IPS-15b (cell line): ENCODE measurements around the gene CCNYL1.
"Not testable (repeated sequence)": the region's sequence is repeated elsewhere in the genome, so short reads cannot be mapped to it uniquely, and the experiment has no call there.

ENCODE experiments used
- H3K27me3 ChIP-seq: one replicate; pipeline ENCODE4 v1.6.1; 2013; ENCODE audit warnings: low read length; ENCODE audit not compliant: control insufficient read depth, insufficient read depth
- H3K36me3 ChIP-seq: one replicate; pipeline ENCODE4 v1.6.1; 2013; ENCODE audit warnings: low read length; ENCODE audit not compliant: control insufficient read depth, insufficient read depth
- H3K4me1 ChIP-seq: one replicate; pipeline ENCODE4 v1.6.1; 2013; ENCODE audit warnings: mild to moderate bottlenecking, low read length; ENCODE audit not compliant: control insufficient read depth, insufficient read depth
- H3K4me3 ChIP-seq: one replicate; pipeline ENCODE4 v1.5.1; 2013; ENCODE audit warnings: low read depth, low read length
- H3K9ac ChIP-seq: one replicate; pipeline ENCODE4 v1.6.1; 2013; ENCODE audit warnings: low read depth, mild to moderate bottlenecking, low read length
- H3K9me3 ChIP-seq: one replicate; pipeline ENCODE4 v1.6.1; 2013; ENCODE audit warnings: mild to moderate bottlenecking, low read length; ENCODE audit not compliant: control insufficient read depth, insufficient read depth

CCNYL1 gene

DNA sequence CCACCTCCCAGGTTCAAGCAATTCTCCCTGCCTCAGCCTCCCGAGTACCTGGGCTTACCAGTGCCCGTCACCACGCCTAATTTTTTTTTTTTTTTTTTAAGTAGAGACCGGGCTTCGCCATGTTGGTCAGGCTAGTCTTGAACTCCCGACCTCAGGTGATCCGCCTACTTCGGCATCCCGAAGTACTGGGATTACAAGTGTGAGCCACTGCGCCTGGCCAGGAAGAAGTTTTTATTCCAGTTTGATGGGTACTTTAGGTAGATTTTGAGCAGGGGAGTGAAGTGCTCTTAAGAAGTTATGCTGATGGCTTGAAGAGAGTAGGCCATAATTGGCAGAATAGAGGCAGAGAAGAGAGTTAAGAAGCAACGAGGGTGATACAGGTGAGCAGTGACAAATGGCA, 33.0 kb downstream of the CCNYL1 start:
- peaks cover 3% of the 10 kb centered on the region for H3K36me3 ChIP-seq
- H3K9ac ChIP-seq = no peak overlapping the region
- H3K9me3 ChIP-seq = no peaks in the 10 kb centered on the region
- no peak overlapping the region for H3K4me3 ChIP-seq
- no peaks in the 10 kb centered on the region for H3K4me1 ChIP-seq
- no peaks in the 10 kb centered on the region for H3K27me3 ChIP-seq

DNA sequence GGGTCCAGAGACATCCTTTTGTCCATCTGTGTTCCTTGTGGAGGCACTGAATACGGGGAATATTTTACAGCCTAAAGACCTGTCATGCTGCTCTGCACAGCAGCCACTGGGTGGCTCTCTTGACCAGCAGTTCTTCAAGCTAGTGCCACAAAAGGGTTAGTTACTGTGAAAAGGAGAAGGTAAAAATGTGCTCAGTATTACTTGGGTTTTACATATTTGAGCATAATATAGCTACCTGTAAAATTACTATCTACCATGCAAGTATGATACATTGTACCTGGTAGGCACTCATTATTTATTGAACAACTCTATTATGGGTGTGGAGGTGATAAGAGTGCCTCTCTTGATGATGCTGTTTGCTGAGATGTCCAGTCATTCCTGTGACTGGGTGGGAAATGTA, 34.7 kb downstream of the CCNYL1 start:
- no peaks in the 10 kb centered on the region for H3K27me3 ChIP-seq
- no peak overlapping the region for H3K9ac ChIP-seq
- H3K9me3 ChIP-seq = no peaks in the 10 kb centered on the region
- H3K36me3 ChIP-seq = peaks cover 3% of the 10 kb centered on the region
- no peak overlapping the region for H3K4me3 ChIP-seq
- no peaks in the 10 kb centered on the region for H3K4me1 ChIP-seq

DNA sequence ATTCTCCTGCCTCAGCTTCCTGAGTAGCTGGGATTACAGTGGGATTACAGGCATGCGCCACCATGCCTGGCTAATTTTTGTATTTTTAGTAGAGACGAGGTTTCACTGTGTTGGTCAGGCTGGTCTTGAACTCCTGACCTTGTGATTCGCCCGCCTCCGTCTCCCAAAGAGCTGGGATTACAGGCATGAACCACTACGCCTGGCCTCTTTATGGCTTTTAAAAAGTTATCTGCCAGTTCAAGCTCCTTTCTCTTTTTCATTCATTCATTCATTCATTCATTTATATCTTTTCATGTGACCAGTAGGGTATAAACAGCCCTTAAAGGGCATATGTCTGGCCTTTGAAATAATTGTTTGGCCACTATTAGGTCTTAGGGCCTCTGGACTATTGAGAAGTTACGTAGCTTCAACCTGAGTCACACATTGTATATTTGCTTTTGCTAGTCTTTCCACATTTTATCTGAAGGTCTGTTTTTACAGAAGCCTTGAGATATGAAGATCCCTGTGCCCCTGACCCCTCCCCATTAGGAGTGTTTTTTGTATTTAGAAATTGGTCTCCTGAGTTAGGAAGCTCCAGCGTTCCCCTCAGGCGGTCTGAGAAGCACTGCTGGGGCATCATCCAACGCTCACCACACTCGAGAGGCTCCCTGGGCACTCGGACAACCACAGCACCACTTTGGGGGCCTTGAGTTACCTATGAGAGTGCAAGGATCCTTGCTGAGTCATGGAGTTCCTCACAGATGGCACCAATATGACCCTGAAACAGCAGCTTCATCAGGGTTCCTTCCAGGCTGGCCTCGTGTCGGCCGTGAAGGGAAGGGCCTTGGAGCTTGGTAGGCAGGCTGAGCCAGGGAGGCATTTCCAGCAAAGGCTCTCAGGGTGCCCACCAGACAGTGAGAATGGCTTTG, 36.5 kb downstream of the CCNYL1 start:
- no peak overlapping the region for H3K9ac ChIP-seq
- no peaks in the 10 kb centered on the region for H3K4me1 ChIP-seq
- no peak overlapping the region for H3K4me3 ChIP-seq
- peaks cover 5% of the 10 kb centered on the region for H3K36me3 ChIP-seq
- H3K27me3 ChIP-seq = no peaks in the 10 kb centered on the region
- no peaks in the 10 kb centered on the region for H3K9me3 ChIP-seq

DNA sequence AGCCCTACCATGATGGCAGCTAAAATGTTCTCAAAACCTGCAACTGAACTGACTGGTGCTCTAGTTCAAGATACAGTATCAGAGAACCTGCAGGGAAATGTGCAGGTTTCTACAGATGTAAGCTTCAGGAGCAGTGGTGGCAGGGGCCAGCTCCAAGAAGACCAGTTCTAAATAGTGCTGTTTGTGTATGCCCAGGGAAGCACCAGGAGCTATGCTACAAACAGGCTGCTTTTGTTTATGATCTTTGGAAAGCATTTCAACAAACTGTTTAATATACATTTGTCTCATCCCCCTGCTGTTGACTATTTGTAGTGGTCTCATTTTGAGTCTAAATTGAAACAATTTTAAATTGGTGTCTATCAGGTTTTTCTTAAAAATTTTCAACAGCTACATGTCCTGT, 37.6 kb downstream of the CCNYL1 start:
- no peaks in the 10 kb centered on the region for H3K27me3 ChIP-seq
- peaks cover 5% of the 10 kb centered on the region for H3K4me1 ChIP-seq
- H3K36me3 ChIP-seq = peaks cover 5% of the 10 kb centered on the region
- no peak overlapping the region for H3K4me3 ChIP-seq
- no peaks in the 10 kb centered on the region for H3K9me3 ChIP-seq
- H3K9ac ChIP-seq = no peak overlapping the region

DNA sequence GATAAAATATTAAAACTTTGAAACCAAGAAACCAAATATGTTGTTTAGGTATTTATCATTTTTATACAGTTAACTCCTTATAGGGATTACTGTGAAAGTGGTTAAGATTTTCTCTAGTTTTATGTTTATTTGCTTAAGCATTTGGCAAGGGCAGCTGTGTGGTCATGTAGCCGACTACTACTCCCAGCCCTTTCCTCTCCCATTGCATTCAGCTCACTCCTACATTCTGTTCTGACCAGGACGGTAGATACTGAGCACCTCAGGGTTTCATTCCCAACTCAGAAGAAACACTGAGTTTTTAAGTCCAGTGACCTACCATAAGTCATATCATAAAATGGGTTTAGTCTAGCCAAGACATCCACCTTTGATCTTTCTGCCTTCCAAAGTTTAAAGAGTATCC, 38.4 kb downstream of the CCNYL1 start:
- Histone ChIP-seq H3K27me3 (no peaks in the 10 kb centered on the region), H3K4me1 (peaks cover 5% of the 10 kb centered on the region), H3K9me3 (no peaks in the 10 kb centered on the region), H3K9ac (no peak overlapping the region), H3K4me3 (no peak overlapping the region), H3K36me3 (peaks cover 5% of the 10 kb centered on the region)

DNA sequence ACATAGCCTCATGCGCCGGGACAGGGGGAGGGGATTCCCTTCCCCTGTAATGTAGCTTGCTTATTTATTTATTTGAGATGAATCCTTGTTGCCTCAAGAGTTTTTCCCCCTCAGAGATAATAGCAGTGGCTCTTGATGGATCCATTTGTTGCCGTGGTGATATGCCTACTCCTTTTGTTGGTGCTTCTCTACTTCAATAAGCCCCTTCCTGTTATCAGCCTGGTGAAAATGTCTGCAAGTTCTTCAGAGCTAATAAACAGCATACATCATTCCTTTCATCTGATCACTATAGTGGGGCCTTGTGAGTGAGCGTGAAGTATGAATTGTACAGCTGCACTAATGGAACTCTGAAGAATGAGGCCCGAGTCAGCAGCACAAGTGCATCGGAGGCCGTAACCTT, 38.9 kb downstream of the CCNYL1 start:
- Histone ChIP-seq H3K9me3 (no peaks in the 10 kb centered on the region), H3K27me3 (no peaks in the 10 kb centered on the region), H3K36me3 (peaks cover 5% of the 10 kb centered on the region), H3K4me3 (no peak overlapping the region), H3K9ac (no peak overlapping the region), H3K4me1 (peaks cover 5% of the 10 kb centered on the region)

DNA sequence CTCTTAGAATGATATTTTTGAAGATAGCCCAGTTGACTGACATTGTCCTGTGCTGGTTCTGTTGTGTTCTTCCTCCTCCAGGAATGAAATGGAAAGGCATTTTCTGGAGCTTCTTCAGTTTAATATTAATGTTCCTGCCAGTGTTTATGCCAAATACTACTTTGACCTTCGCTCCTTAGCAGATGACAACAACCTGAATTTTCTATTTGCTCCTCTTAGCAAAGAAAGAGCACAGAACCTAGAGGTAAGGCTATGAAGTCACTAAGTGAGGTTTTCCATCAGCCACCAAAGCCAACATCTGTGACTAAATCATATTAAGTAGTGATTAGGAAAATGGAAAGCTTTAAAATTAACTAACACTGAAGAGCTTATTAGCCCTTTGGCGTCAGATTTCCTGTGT, 39.4 kb downstream of the CCNYL1 start:
- no peaks in the 10 kb centered on the region for H3K27me3 ChIP-seq
- no peaks in the 10 kb centered on the region for H3K9me3 ChIP-seq
- H3K36me3 ChIP-seq = peaks cover 5% of the 10 kb centered on the region
- no peak overlapping the region for H3K9ac ChIP-seq
- H3K4me3 ChIP-seq = no peak overlapping the region
- peaks cover 5% of the 10 kb centered on the region for H3K4me1 ChIP-seq

DNA sequence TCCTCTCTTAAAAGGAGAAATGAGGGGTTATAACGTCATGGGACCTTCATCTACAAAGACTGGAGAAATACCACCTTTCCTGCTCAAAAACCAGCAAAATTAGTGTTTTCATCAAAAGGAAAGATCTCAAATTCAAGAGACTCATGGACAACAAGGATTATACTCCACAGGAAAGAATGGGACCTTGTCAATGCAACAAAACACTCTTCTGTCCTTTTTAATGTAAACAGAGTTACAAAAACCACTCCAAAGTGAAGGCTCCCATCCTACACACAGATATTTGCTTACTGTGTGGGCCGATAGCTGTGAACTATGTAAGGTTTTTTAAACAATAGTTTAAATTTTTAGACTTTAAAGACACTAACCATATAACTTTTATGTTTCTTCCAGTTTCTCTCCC, 42.2 kb downstream of the CCNYL1 start:
- H3K4me3 ChIP-seq, H3K9me3 ChIP-seq, H3K36me3 ChIP-seq, H3K27me3 ChIP-seq, H3K9ac ChIP-seq, H3K4me1 ChIP-seq: not testable (repeated sequence)

DNA sequence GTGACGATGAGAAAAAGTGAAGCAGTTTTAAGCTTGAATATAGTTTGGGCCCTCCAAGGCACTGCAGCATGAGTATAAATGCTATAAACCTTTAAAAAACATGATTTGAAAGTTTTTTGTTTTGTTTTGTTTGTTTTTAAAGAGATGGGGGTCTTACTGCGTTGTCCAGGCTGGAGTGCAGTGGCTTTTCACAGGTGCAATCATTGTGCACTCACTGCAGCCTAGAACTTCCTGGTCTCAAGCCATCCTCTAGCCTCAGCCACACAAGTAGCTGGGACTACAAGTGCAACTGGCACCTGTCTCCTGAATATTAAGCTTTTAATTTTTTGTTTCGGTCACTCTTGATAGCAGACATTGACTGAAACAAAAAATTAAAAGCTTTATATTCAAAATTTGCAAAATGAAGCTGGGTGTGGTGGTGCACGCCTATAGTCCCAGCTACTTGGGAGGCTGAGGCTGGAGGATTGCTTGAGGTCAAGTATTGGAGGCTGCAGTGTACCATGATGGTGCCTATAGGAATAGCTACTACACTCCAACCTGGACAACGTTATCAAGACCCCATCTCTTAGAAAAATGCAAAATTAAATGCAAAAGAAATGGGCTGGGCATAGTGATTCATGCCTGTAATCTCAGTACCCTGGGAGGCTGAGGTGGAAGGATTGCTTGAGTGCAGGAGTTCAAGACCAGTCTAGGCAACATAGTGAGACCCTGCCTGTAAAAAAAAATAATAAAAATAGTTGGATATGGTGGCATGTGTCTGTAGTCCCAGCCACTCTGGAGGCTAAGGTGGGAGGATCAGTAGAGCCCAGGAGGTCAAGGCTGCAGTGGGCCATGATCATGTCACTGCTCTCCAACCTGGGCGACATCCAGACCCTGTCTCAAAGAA, 43.3 kb downstream of the CCNYL1 start:
- Histone ChIP-seq H3K9me3 (no peaks in the 10 kb centered on the region), H3K27me3 (no peaks in the 10 kb centered on the region), H3K9ac (no peak overlapping the region), H3K36me3 (peaks cover 5% of the 10 kb centered on the region), H3K4me1 (peaks cover 6% of the 10 kb centered on the region), H3K4me3 (no peak overlapping the region)

DNA sequence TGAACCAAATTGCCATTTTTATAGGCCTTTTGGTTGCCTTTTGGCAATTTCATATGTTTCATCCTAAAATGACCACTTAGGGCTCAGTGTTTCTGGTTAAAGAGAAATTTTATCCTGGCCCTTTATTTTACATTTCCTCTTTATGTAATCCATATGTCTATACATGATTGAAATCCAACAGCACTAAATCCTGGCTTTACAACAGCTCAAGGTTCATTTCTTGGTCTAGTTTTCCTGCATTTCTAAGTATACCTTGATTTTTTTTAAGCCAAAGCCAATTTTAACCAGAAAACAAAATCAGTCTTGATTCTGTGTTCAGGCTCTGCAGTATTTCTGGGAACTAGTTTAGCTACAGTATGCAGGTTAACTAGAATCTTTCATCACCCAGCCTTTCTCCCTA, 46.6 kb downstream of the CCNYL1 start:
- Histone ChIP-seq H3K9ac (no peak overlapping the region), H3K4me3 (no peak overlapping the region), H3K27me3 (no peaks in the 10 kb centered on the region), H3K4me1 (peaks cover 18% of the 10 kb centered on the region), H3K36me3 (no peaks in the 10 kb centered on the region), H3K9me3 (no peaks in the 10 kb centered on the region)

DNA sequence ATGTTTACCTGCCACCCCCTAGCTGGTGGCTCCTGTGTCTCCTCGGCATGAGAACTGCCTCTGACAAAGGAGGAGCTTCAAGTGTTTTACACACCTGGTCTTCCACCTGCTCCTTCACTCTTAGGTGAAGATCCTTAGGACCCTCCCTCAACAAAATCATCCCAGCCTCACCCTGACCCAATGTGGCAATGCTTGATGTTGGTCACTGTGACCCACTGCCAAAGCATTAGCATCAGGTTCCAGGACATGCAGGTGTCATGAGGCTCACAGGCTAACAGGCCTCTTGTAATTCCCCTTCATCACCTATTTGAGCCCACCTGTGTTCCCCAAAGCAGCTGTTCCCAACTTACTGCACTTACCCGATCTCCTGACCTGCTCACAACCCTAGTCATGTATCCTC, 48.5 kb downstream of the CCNYL1 start:
- H3K4me3 ChIP-seq = no peak overlapping the region
- H3K4me1 ChIP-seq = peaks cover 25% of the 10 kb centered on the region
- no peak overlapping the region for H3K9ac ChIP-seq
- peaks cover 3% of the 10 kb centered on the region for H3K36me3 ChIP-seq
- no peaks in the 10 kb centered on the region for H3K9me3 ChIP-seq
- no peaks in the 10 kb centered on the region for H3K27me3 ChIP-seq

DNA sequence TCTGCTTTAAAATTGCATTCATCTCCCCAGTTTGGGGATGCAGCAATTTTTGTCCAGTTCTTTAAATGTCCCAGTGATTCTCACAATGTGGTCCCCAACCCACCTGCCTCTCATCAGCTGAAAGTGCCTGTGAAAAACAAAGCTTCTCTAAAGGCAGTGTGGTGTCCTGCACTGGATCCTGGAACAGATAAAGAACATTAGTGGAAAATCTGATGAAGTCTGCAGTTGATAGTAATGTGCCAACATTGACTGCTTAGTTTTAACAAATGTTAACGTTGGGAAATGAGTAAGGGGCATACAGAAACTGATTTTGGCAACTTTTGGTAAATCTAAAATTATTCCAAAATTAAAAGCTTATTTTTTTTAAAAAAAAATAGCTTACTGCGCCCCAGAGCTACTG, 49.0 kb downstream of the CCNYL1 start:
- Histone ChIP-seq H3K36me3 (peaks cover 3% of the 10 kb centered on the region), H3K27me3 (no peaks in the 10 kb centered on the region), H3K4me1 (peaks cover 30% of the 10 kb centered on the region), H3K9me3 (no peaks in the 10 kb centered on the region), H3K9ac (no peak overlapping the region), H3K4me3 (no peak overlapping the region)
